OCI-LY3 (cell line): Measurements from ENCODE around the gene MRPL20.
A peak's percentile ranks its signal among the peaks of the same experiment; 100 is the strongest.

Experiments used
- H2AFZ ChIP-seq: fragments of 200-600, 300-600 bp; shearing (Covaris generic); 2 replicates; pipeline ENCODE4 v1.6.0; 2014; ENCODE audit warnings: antibody characterized with exemption, low read depth, low read length
- H3K27ac ChIP-seq: fragments of 200-600, 300-600 bp; sonication (generic); 2 replicates; pipeline ENCODE4 v1.5.1; 2014; ENCODE audit warnings: mild to moderate bottlenecking, low read length, moderate library complexity, mixed read lengths
- H3K27me3 ChIP-seq: fragments of 200-600, 300-600 bp; sonication (generic); 2 replicates; pipeline ENCODE4 v1.6.1; 2014; ENCODE audit warnings: low read depth, low read length, mixed read lengths
- H3K36me3 ChIP-seq: fragments of 200-600, 300-600 bp; sonication (generic); replicated peaks from 2 replicates; pipeline ENCODE3; 2014; ENCODE audit warnings: low read depth, low read length, mixed read lengths
- H3K4me1 ChIP-seq: fragments of 300-600, 200-600 bp; sonication (generic); 2 replicates; pipeline ENCODE4 v1.6.1; 2014; ENCODE audit warnings: low read length, mixed read lengths
- H3K4me2 ChIP-seq: fragments of 200-600, 300-600 bp; sonication (generic); 2 replicates; pipeline ENCODE4 v1.6.1; 2014; ENCODE audit warnings: low read length, mixed read lengths
- H3K4me3 ChIP-seq: fragments of 300-600, 200-600 bp; sonication (generic); 2 replicates; pipeline ENCODE4 v1.5.1; 2014; ENCODE audit warnings: antibody characterized with exemption, mild to moderate bottlenecking, low read length, moderate library complexity
- H3K79me2 ChIP-seq: fragments of 300-600, 200-600 bp; shearing (Covaris generic); 2 replicates; pipeline ENCODE4 v1.6.1; 2014; ENCODE audit warnings: mild to moderate bottlenecking, low read length, mixed read lengths
- H3K9ac ChIP-seq: fragments of 300-600, 200-600 bp; shearing (Covaris generic); 2 replicates; pipeline ENCODE4 v1.6.0; 2014; ENCODE audit warnings: mild to moderate bottlenecking, low read length, moderate library complexity
- H3K9me3 ChIP-seq: fragments of 200-600, 300-600 bp; shearing (Covaris generic); 2 replicates; pipeline ENCODE4 v1.6.1; 2014; ENCODE audit warnings: low read length, mixed read lengths; ENCODE audit not compliant: insufficient read depth
- H4K20me1 ChIP-seq: fragments of 200-600, 300-600 bp; sonication (generic); 2 replicates; pipeline ENCODE4 v1.6.1; 2016; ENCODE audit warnings: low read length, mixed read lengths; ENCODE audit not compliant: insufficient read depth
- CTCF ChIP-seq: fragments of 200-600, 300-600 bp; sonication (generic); IDR thresholded peaks from 2 replicates; pipeline ENCODE4 v1.5.1; 2014; ENCODE audit warnings: antibody characterized with exemption, low read length, low read depth
- EZH2phosphoT487 ChIP-seq: fragments of 200-600 bp; shearing (Covaris generic); IDR thresholded peaks from 2 replicates; pipeline ENCODE4 v1.6.1; 2018; ENCODE audit warnings: antibody characterized with exemption, mixed run types, low read depth

Gene MRPL20

GRCh38 chr1:1421907-1422464 is 14.9 kb upstream of the MRPL20 start:
- H3K9me3 ChIP-seq: no peaks in the 10 kb centered on the region
- H3K4me1 ChIP-seq: peaks cover 28% of the 10 kb centered on the region
- H4K20me1 ChIP-seq: no peaks in the 10 kb centered on the region
- H3K36me3 ChIP-seq: no peaks in the 10 kb centered on the region
- no peak overlapping the region for H3K9ac ChIP-seq
- H3K27ac ChIP-seq: no peak overlapping the region
- no peaks in the 10 kb centered on the region for H3K79me2 ChIP-seq
- H2AFZ ChIP-seq: peak overlapping the region; percentile 46; the same call in 1 of the 2 replicates
- no peak overlapping the region for H3K4me3 ChIP-seq
- TF ChIP-seq CTCF (no peak), EZH2phosphoT487 (no peak)
- no peak overlapping the region for H3K4me2 ChIP-seq
- H3K27me3 ChIP-seq: no peaks in the 10 kb centered on the region

DNA sequence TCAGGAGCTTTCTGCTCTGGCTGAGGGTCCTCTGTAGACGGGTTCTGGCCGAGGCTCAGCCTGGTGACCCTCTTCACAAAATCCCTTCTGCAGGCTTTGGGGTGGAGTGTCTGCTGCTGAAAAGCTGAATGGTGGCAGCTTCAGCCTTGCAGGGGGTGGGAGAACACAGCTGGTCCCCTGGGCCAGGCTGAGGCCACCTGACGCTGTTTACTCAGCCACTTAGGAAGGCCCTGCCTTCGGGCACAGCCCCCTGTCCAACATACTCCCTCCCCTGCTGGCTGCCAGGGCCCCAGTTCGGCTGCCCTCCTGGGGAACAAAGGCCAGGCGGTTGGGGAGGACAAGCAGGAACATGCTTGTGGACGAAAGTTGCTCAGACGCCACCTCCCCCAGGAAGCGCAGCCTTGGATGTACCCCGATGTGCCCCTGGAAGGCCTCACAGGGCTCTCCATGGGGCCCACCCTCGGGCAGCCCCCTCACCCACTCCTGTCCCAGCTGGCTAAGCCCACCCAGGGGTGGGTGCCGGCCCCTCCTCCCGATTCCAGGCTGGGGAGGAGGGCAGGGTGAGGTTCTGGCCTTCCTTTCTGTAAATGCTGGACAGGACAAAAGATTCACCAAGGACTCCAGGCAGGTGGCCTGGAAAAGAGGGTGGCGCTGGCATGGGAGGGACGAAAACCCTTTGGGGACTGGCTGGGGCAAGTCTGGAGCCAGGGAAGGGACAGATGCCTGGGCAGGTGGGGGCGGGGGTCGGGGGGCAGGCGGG is 14.2 kb upstream of the MRPL20 start, which contains the start of gene ANKRD65:
Gene ANKRD65 (minus strand): TSS at position 130 of the 760 bp plus-strand sequence. CDS start 271 bp downstream, outside the sequence.
- H3K4me1 ChIP-seq: peaks cover 28% of the 10 kb centered on the region
- H3K9me3 ChIP-seq: no peaks in the 10 kb centered on the region
- no peak within 1 kb of the TSS for H3K27ac ChIP-seq
- H3K4me3 ChIP-seq: no peak within 1 kb of the TSS
- H3K36me3 ChIP-seq: no peaks in the 10 kb centered on the region
- no peaks in the 10 kb centered on the region for H3K79me2 ChIP-seq
- TF ChIP-seq EZH2phosphoT487 (no peak), CTCF (no peak)
- peak within 1 kb of the TSS; percentile 46; the same call in 1 of the 2 replicates for H2AFZ ChIP-seq
- no peaks in the 10 kb centered on the region for H3K27me3 ChIP-seq
- H3K4me2 ChIP-seq: no peak within 1 kb of the TSS
- H4K20me1 ChIP-seq: no peaks in the 10 kb centered on the region
- no peak within 1 kb of the TSS for H3K9ac ChIP-seq

DNA sequence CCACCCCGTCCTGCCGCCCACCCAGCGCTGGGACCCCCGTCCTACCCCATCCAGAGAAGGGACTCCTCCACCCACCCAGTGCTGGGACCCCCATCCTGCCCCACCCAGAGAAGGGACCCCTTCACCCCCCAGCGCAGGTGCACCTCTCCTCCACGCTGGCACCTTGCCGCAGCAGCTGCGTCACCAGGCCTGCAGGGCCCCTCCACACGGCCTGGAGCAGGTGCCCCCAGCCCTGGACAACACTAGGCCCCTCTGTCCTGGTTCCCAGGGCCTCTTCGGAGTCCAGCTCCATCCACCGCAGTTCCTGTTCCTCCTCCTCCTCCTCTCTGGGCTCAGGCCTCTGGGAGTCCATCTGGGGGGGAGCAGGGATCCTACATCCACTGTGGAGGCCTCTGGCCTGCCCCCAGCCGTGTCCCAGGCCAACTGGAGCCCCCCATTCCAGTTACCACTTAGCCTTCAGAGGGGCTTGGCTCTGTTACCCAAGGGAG is 13.6 kb upstream of the MRPL20 start:
- no peak overlapping the region for H3K27ac ChIP-seq
- H3K4me1 ChIP-seq: peaks cover 28% of the 10 kb centered on the region
- H2AFZ ChIP-seq: peak overlapping the region; percentile 40; the same call in 1 of the 2 replicates
- no peaks in the 10 kb centered on the region for H3K36me3 ChIP-seq
- no peaks in the 10 kb centered on the region for H3K9me3 ChIP-seq
- H4K20me1 ChIP-seq: no peaks in the 10 kb centered on the region
- H3K4me2 ChIP-seq: no peak overlapping the region
- TF ChIP-seq CTCF: no peak
- TF ChIP-seq EZH2phosphoT487: no peak
- no peak overlapping the region for H3K9ac ChIP-seq
- H3K79me2 ChIP-seq: no peaks in the 10 kb centered on the region
- H3K27me3 ChIP-seq: no peaks in the 10 kb centered on the region
- no peak overlapping the region for H3K4me3 ChIP-seq

DNA sequence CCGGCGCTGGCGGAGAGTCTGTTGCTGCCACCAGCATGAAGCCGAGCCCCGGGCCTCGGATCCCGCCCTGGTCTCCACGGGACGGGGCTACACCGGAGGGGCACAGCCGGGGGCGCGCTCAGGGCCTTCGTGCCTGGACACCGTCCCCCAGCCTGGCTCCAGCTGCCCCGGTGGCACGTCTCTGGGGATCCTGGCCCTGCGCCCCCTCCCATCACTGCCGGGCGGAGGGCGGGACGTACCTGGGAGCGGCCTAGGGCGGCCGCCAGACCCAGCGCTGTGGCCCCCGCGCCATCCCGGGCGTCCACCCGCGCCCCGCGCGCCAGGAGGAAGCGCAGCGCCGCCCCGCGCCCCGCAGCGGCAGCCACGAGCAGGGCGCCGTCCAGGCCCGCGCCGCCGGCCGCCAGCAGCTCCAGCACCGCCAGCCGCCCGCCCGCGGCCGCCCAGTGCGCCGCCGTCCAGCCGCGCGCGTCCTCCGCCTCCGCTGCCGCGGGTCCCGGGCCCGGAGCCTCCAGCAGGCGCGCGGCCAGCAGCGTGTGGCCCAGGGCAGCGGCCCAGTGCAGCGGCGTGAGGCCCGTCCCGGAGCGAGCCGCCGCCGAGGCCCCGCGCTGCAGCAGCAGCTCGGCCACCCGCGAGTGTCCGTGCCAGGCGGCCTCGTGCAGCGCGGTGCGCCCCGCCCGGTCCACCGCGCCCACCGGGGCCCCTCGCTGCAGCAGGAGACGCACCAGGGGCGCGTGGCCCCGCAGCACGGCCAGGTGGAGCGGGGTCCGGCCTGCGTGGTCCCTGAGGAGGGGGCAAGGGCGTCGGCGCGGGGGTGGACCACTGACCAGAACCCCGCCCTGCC is 12.9 kb upstream of the MRPL20 start:
- no peak overlapping the region for H3K4me3 ChIP-seq
- no peak overlapping the region for H2AFZ ChIP-seq
- no peak overlapping the region for H3K9ac ChIP-seq

More for the DNA sequence above, 12.9 kb upstream of the MRPL20 start:
- no peak overlapping the region for H3K4me2 ChIP-seq
- TF ChIP-seq EZH2phosphoT487: no peak
- TF ChIP-seq CTCF: no peak
- no peaks in the 10 kb centered on the region for H3K36me3 ChIP-seq
- H3K9me3 ChIP-seq: no peaks in the 10 kb centered on the region
- peaks cover 28% of the 10 kb centered on the region for H3K4me1 ChIP-seq
- no peaks in the 10 kb centered on the region for H3K79me2 ChIP-seq
- H3K27me3 ChIP-seq: no peaks in the 10 kb centered on the region
- no peaks in the 10 kb centered on the region for H4K20me1 ChIP-seq
- no peak overlapping the region for H3K27ac ChIP-seq
